H1 (cell line): Measurements from ENCODE around the gene LIN28A. TPM values are rescaled to one million over a fixed set of nuclear protein-coding genes. Genes with fewer than 3 reads are reported as not detected.

Experiments used
- HDAC6 ChIP-seq: IDR thresholded peaks from one replicate; pipeline ENCODE4 v1.7.1; 2012; ENCODE audit warnings: low read depth, mild to moderate bottlenecking, inconsistent platforms, low read length, moderate library complexity
- MAFK ChIP-seq: IDR thresholded peaks from 2 replicates; pipeline ENCODE4 v1.6.1; 2012; ENCODE audit warnings: low read depth, mild to moderate bottlenecking, improper control_type of control experiment, low read length
- NANOG ChIP-seq: IDR thresholded peaks from 2 replicates; pipeline ENCODE4 v1.6.1; 2011; ENCODE audit warnings: low read length, low read depth, mild to moderate bottlenecking, inconsistent platforms; ENCODE audit not compliant: insufficient read depth, poor library complexity, severe bottlenecking
- RBBP5 ChIP-seq: IDR thresholded peaks from 2 replicates; pipeline ENCODE4 v1.7.1; 2012; ENCODE audit warnings: low read depth, mild to moderate bottlenecking, inconsistent platforms, low read length, moderate library complexity, borderline replicate concordance
- SIN3A ChIP-seq, 2 experiments: IDR thresholded peaks in 1 of 2; conservative IDR thresholded peaks in 1 of 2; 2 replicates each; pipeline ENCODE4 v1.6.1; 2011 to 2012; ENCODE audit warnings: low read length in 2 of 2, improper control_type of control experiment in 1 of 2, low read depth in 1 of 2, mild to moderate bottlenecking in 1 of 2
- SP2 ChIP-seq: IDR thresholded peaks from 2 replicates; pipeline ENCODE4 v1.6.1; 2012; ENCODE audit warnings: mild to moderate bottlenecking, low read length, inconsistent platforms
- polyA plus RNA-seq, 7 experiments: library from polyadenylated mRNA; depleted of rRNA in 3 of 7; stranded (reverse) in 5 of 7; unstranded in 2 of 7; fragments of >200 nt in 5 of 7; fragments of 200-250 nt in 2 of 7; gene quantifications; 1 replicate in 5 of 7; 2 replicates in 1 of 7; 4 replicates in 1 of 7; pipeline versions ENCODE4 v1.2.1 to v1.2.3, GENCODE V29; 2011 to 2013; ENCODE audit warnings: missing spikeins in 2 of 7, mixed read lengths in 2 of 7
- total RNA-seq: library from RNA; stranded (reverse); fragmentation: NEBNext Ultra II Directional; extraction: Animal tissue kit (Norgen Biotek cat#: 25700); gene quantifications from 2 replicates; pipeline ENCODE4 v1.2.1, GENCODE V29; 2021
- TF ChIP-seq, protein P1 (sequence below): IDR thresholded peaks from 2 replicates; pipeline ENCODE4 v1.6.1; 2011; ENCODE audit warnings: low read length, improper control_type of control experiment
- TF ChIP-seq, protein P2 (sequence below): IDR thresholded peaks from 2 replicates; pipeline ENCODE4 v1.6.1; 2012; ENCODE audit warnings: inconsistent platforms

Gene LIN28A
- total and polyA plus RNA-seq, 2 of the 8 experiments (the other 6 are each of a cell fraction or from before 2014, with no cell fraction given), result 403 to 1,486 TPM

DNA sequence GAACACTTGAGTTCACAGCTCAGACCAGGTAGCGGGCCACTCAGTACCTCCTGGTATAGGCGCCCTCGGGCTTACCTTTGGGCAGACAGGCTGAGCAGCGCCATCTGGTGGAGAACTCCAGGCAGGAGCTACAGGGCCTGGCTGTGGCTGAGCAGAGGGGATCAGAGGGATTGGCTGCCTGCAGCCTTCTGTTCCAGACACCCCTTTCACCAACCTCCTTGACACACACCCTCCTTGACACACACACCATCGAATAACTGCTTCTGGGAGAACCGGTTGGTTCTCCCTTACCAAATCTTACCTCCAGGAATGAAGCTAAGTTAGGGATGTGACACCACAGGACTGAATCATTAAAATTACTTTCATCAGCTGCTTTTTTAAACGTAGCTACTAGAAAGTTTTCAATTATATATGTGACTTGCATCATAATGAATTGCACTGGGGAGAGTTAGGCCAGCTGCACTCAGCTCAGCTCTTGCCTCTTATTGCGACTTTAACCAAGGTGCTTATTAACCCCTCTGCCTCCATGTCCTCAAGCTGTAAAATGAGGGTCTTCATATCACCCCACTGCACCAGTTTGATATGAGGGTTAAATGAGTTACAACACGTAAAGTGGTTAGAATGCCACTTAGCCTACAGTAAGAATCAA lies 6.6 kb downstream of the LIN28A start (continued):
- TF ChIP-seq RBBP5, result no peak
- TF ChIP-seq NANOG, result peak; percentile 13
- TF ChIP-seq SIN3A (conservative IDR thresholded peaks at IDR 0.05 in 1 of 2, IDR thresholded peaks at IDR 0.05 in 1 of 2; ENCODE audit: low read depth in 1 of 2, low read length in 2 of 2), result peak in 1 of 2 experiments; percentile 84; a peak in 2 of 4 replicates
- TF ChIP-seq, protein P1, sequence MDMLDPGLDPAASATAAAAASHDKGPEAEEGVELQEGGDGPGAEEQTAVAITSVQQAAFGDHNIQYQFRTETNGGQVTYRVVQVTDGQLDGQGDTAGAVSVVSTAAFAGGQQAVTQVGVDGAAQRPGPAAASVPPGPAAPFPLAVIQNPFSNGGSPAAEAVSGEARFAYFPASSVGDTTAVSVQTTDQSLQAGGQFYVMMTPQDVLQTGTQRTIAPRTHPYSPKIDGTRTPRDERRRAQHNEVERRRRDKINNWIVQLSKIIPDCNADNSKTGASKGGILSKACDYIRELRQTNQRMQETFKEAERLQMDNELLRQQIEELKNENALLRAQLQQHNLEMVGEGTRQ, result peak; percentile 25; the same call in 1 of the 2 replicates
- TF ChIP-seq HDAC6, result no peak
- TF ChIP-seq SP2, result no peak
- no peak for TF ChIP-seq MAFK
- TF ChIP-seq, protein P2, sequence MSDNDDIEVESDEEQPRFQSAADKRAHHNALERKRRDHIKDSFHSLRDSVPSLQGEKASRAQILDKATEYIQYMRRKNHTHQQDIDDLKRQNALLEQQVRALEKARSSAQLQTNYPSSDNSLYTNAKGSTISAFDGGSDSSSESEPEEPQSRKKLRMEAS, result no peak
- TF ChIP-seq, all 59 proteins: peak for 9
